AG04450 (cell line): ENCODE measurements around the gene LRMDA. TPM values are rescaled to one million over a fixed set of nuclear protein-coding genes. Genes with fewer than 3 reads are reported as not detected.

Experiments
- CTCF ChIA-PET: fragments of 300-600, 350-600 bp; formaldehyde crosslinking; extraction: SDS; loops from one replicate; lab custom pipeline; 2022; ENCODE audit warnings: antibody characterized with exemption, inconsistent platforms; lab: Charles Lee
- POLR2A ChIA-PET: fragments of 350-600 bp; formaldehyde crosslinking; extraction: SDS; loops from one replicate; lab custom pipeline; 2021; ENCODE audit warnings: antibody characterized with exemption, inconsistent platforms; lab: Yijun Ruan, JAX
- DNase-seq: peaks from one replicate; pipeline ENCODE4 v3.0.0-alpha.2; 2011; ENCODE audit warnings: low read depth, low spot score
- H3K27ac ChIP-seq: one replicate; pipeline ENCODE4 v1.5.1; 2012; ENCODE audit warnings: low read depth, low read length, control low read depth
- H3K27me3 ChIP-seq: one replicate; pipeline ENCODE4 v1.6.0; 2012; ENCODE audit warnings: low read length; ENCODE audit not compliant: control insufficient read depth, insufficient read depth
- H3K4me3 ChIP-seq: 2 replicates; pipeline ENCODE4 v1.5.1; 2011; ENCODE audit warnings: mild to moderate bottlenecking, low read depth, low read length, control low read depth
- H3K9me3 ChIP-seq: 2 replicates; pipeline ENCODE4 v1.5.1; 2012; ENCODE audit warnings: low read length; ENCODE audit not compliant: control insufficient read depth, insufficient read depth
- CTCF ChIP-seq: IDR thresholded peaks from 2 replicates; pipeline ENCODE4 v1.5.1; 2011; ENCODE audit warnings: low read depth, low read length, control low read depth, inconsistent platforms
- polyA plus RNA-seq: library from polyadenylated mRNA; depleted of rRNA; stranded (reverse); fragments of >200 nt; gene quantifications from 2 replicates; pipeline ENCODE4 v1.2.3, GENCODE V29; 2011

The LRMDA gene
- polyA plus RNA-seq, 1 experiment: 0.12 TPM

- Histone ChIP-seq H3K9me3 (no peaks in the 10 kb centered on the region), H3K27me3 (peaks cover 15% of the 10 kb centered on the region), H3K27ac (no peak overlapping the region), H3K4me3 (no peak overlapping the region)
- no peak for TF ChIP-seq CTCF
- DNase-seq: no peak
- CTCF ChIA-PET: interaction anchor here (0.6 kb wide), 1 partner anchor 10 kb away, joined by 4 read pairs; no protein-coding TSS in a partner anchor
- POLR2A ChIA-PET: interaction anchor here (0.5 kb wide), 1 partner anchor 8 kb away, joined by 4 read pairs; no protein-coding TSS in a partner anchor
These were observed 697.8 kb downstream of the LRMDA start for GRCh38 chr10:76129213-76129612.

- H3K4me3 ChIP-seq: no peak overlapping the region
- ChIA-PET CTCF (no interaction called here), POLR2A (no interaction called here)
- TF ChIP-seq CTCF: no peak
- DNase-seq: no peak
- no peak overlapping the region for H3K27ac ChIP-seq
- H3K9me3 ChIP-seq: no peaks in the 10 kb centered on the region
- peaks cover 9% of the 10 kb centered on the region for H3K27me3 ChIP-seq
These were observed 699.5 kb downstream of the LRMDA start for GRCh38 chr10:76130892-76131291.

- no peak for DNase-seq
- H3K9me3 ChIP-seq: no peaks in the 10 kb centered on the region
- no peak for TF ChIP-seq CTCF
- no peak overlapping the region for H3K27ac ChIP-seq
- peaks cover 2% of the 10 kb centered on the region for H3K27me3 ChIP-seq
- no peak overlapping the region for H3K4me3 ChIP-seq
- ChIA-PET POLR2A (no interaction called here), CTCF (no interaction called here)
These were observed 702.3 kb downstream of the LRMDA start for GRCh38 chr10:76133597-76134255.

GRCh38 chr10:76136961-76137360 is 705.5 kb downstream of the LRMDA start:
- POLR2A ChIA-PET: no interaction called here
- Histone ChIP-seq H3K9me3 (no peaks in the 10 kb centered on the region), H3K27ac (no peak overlapping the region), H3K27me3 (peaks cover 8% of the 10 kb centered on the region), H3K4me3 (no peak overlapping the region)
- no peak for DNase-seq
- TF ChIP-seq CTCF: no peak
- CTCF ChIA-PET: no interaction called here

GRCh38 chr10:76138286-76138685 is 706.9 kb downstream of the LRMDA start:
- TF ChIP-seq CTCF: no peak
- no peak for DNase-seq
- ChIA-PET POLR2A (no interaction called here), CTCF (no interaction called here)
- Histone ChIP-seq H3K27ac (no peak overlapping the region), H3K27me3 (peaks cover 8% of the 10 kb centered on the region), H3K9me3 (no peaks in the 10 kb centered on the region), H3K4me3 (no peak overlapping the region)
